OCI-LY3 (cell line): Measurements from ENCODE around the gene KIF1A.

Experiments used
- CTCF ChIP-seq: fragments of 200-600, 300-600 bp; sonication (generic); IDR thresholded peaks from 2 replicates; pipeline ENCODE4 v1.5.1; 2014; ENCODE audit warnings: antibody characterized with exemption, low read length, low read depth
- EZH2phosphoT487 ChIP-seq: fragments of 200-600 bp; shearing (Covaris generic); IDR thresholded peaks from 2 replicates; pipeline ENCODE4 v1.6.1; 2018; ENCODE audit warnings: antibody characterized with exemption, mixed run types, low read depth

- TF ChIP-seq CTCF (no peak), EZH2phosphoT487 (no peak)
Measured at GRCh38 chr2:240745456-240745855, 74.6 kb downstream of the KIF1A start.
